Gastrocnemius medialis (tissue), 4 donors: Measurements from ENCODE around the gene SLC25A26. TPM values are rescaled to one million over a fixed set of nuclear protein-coding genes. Genes with fewer than 3 reads are reported as not detected.

Experiments
- ATAC-seq, 2 donors: fragments of 150-250 bp; one replicate each; pipeline ENCODE4 v1.9.1; 2016
- DNase-seq, 2 donors: peaks; one replicate each; pipeline ENCODE4 v3.0.0-alpha.2; 2019
- H3K27ac ChIP-seq, 4 donors: fragments of 200-600 bp; sonication (generic); 1 replicate in 1 of 4; 2 replicates in 3 of 4; pipeline ENCODE4 v1.5.1; 2016 to 2018; ENCODE audit warnings: mild to moderate bottlenecking in 2 of 4, moderate library complexity in 1 of 4
- H3K27me3 ChIP-seq, 3 donors: fragments of 200-600 bp; sonication (generic) in 2 of 3; 1 replicate in 1 of 3; 2 replicates in 2 of 3; pipeline versions ENCODE4 v1.5.1 to v1.6.0; 2016 to 2019; ENCODE audit warnings: mild to moderate bottlenecking in 1 of 3, moderate library complexity in 1 of 3
- H3K36me3 ChIP-seq, 2 donors: fragments of 200-600 bp; sonication (generic) in 1 of 2; one replicate each; pipeline ENCODE4 v1.5.1; 2017 to 2018
- H3K4me1 ChIP-seq, 2 donors: fragments of 200-600 bp; sonication (generic) in 1 of 2; one replicate each; pipeline ENCODE4 v1.5.1; 2016 to 2017; ENCODE audit warnings: mild to moderate bottlenecking in 2 of 2
- H3K4me3 ChIP-seq, 4 donors: fragments of 200-600 bp; sonication (generic) in 3 of 4; 1 replicate in 1 of 4; 2 replicates in 3 of 4; pipeline ENCODE4 v1.5.1; 2016 to 2019; ENCODE audit warnings: mild to moderate bottlenecking in 2 of 4
- H3K9me3 ChIP-seq, 3 donors: fragments of 200-600 bp; sonication (generic) in 2 of 3; 1 replicate in 1 of 3; 2 replicates in 2 of 3; pipeline ENCODE4 v1.5.1; 2016 to 2019
- POLR2A ChIP-seq, 2 donors: fragments of 450-650 bp; IDR thresholded peaks; one replicate each; pipeline ENCODE4 v1.6.1; 2017; ENCODE audit warnings: antibody characterized with exemption in 2 of 2, mild to moderate bottlenecking in 2 of 2, moderate library complexity in 2 of 2
- in situ Hi-C, 4 donors: fragments of 200-750 bp; cut with MboI; loops; one replicate each; pipeline versions ENCODE4 v1.15.0 to v1.8.0; 2017; ENCODE audit warnings: low sequenced_read_pairs in 4 of 4
- intact Hi-C: fragments of 100-400 bp; cut with DNase I; formaldehyde crosslinking; loops from one replicate; pipeline ENCODE4 v1.15.1; 2023; ENCODE audit warnings: low total_unique reads
- total RNA-seq, 4 donors: library from RNA; depleted of rRNA; stranded (reverse); fragments of >200 nt; gene quantifications; one replicate each; pipeline versions ENCODE4 v1.1.0 to v1.2.3, GENCODE V29; 2016
- TF ChIP-seq, protein P1 (sequence below), 5 experiments: fragments of 450-650 bp in 3 of 5; fragments of 200-600 bp in 2 of 5; sonication (generic) in 2 of 5; IDR thresholded peaks in 4 of 5; conservative IDR thresholded peaks in 1 of 5; 1 replicate in 4 of 5; 2 replicates in 1 of 5; pipeline ENCODE4 v1.5.1; 2016 to 2019; ENCODE audit warnings: antibody characterized with exemption in 5 of 5, mild to moderate bottlenecking in 3 of 5, moderate library complexity in 3 of 5

Gene SLC25A26
- total RNA-seq, 4 donors from 2014 or later, result 24.1 to 44.3 (median 32.4) TPM

GRCh38 chr3:66237552-66237951 lies 16.8 kb downstream of the SLC25A26 start:
- Histone ChIP-seq H3K4me1 (no peaks in the 10 kb centered on the region), H3K4me3 (no peak overlapping the region), H3K27ac (no peak overlapping the region), H3K36me3 (peaks cover 0 to 8% of the 10 kb centered on the region in 2 donors), H3K27me3 (no peaks in the 10 kb centered on the region), H3K9me3 (no peaks in the 10 kb centered on the region)
- DNase-seq (no peak), ATAC-seq (no peak)
- intact Hi-C loops, result no loop called here
- TF ChIP-seq, protein P1, sequence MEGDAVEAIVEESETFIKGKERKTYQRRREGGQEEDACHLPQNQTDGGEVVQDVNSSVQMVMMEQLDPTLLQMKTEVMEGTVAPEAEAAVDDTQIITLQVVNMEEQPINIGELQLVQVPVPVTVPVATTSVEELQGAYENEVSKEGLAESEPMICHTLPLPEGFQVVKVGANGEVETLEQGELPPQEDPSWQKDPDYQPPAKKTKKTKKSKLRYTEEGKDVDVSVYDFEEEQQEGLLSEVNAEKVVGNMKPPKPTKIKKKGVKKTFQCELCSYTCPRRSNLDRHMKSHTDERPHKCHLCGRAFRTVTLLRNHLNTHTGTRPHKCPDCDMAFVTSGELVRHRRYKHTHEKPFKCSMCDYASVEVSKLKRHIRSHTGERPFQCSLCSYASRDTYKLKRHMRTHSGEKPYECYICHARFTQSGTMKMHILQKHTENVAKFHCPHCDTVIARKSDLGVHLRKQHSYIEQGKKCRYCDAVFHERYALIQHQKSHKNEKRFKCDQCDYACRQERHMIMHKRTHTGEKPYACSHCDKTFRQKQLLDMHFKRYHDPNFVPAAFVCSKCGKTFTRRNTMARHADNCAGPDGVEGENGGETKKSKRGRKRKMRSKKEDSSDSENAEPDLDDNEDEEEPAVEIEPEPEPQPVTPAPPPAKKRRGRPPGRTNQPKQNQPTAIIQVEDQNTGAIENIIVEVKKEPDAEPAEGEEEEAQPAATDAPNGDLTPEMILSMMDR (IDR thresholded peaks at IDR 0.05 in 4 of 5, conservative IDR thresholded peaks at IDR 0.05 in 1 of 5), result no peak
- no peak for TF ChIP-seq POLR2A (IDR thresholded peaks at IDR 0.05)
- in situ Hi-C loops, result no loop called here

- no peak for ATAC-seq
- TF ChIP-seq, protein P1 (IDR thresholded peaks at IDR 0.05 in 4 of 5, conservative IDR thresholded peaks at IDR 0.05 in 1 of 5), result no peak
- TF ChIP-seq POLR2A (IDR thresholded peaks at IDR 0.05), result no peak
- no peaks in the 10 kb centered on the region for H3K4me1 ChIP-seq
- intact Hi-C loops (no loop called here), in situ Hi-C loops (no loop called here)
- no peaks in the 10 kb centered on the region for H3K9me3 ChIP-seq
- H3K4me3 ChIP-seq, result no peak overlapping the region
- no peak overlapping the region for H3K27ac ChIP-seq
- DNase-seq, result no peak
- H3K27me3 ChIP-seq, result no peaks in the 10 kb centered on the region
- peaks cover 0 to 25% of the 10 kb centered on the region in 2 donors for H3K36me3 ChIP-seq
Observed at GRCh38 chr3:66239513-66240123, 18.8 kb downstream of the SLC25A26 start.

DNA sequence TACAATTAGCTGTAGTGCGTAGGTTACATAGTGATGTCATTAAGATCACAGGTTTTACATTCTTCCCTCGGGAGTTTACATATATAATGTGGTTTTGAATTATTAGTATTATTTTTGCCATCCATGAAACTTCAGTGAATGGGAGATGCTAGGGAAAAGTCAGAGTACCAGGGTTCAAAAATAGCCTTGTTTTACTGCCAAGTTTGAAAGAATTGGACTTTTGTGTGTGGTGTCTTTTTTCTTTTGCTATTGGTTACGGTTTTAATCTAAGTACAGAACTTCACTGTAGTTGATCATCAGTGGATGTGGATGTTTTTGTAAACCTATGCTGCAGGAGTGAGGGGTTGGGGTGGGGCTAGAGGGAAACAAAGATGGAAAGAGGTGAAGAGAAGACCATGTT lies 20.7 kb downstream of the SLC25A26 start:
- Histone ChIP-seq H3K4me3 (no peak overlapping the region), H3K27ac (no peak overlapping the region), H3K4me1 (no peaks in the 10 kb centered on the region), H3K36me3 (peaks cover 0 to 27% of the 10 kb centered on the region in 2 donors), H3K9me3 (no peaks in the 10 kb centered on the region), H3K27me3 (no peaks in the 10 kb centered on the region)
- TF ChIP-seq, protein P1 (IDR thresholded peaks at IDR 0.05 in 4 of 5, conservative IDR thresholded peaks at IDR 0.05 in 1 of 5), result no peak
- no peak for TF ChIP-seq POLR2A (IDR thresholded peaks at IDR 0.05)
- DNase-seq (no peak), ATAC-seq (no peak)
- in situ Hi-C loops, result no loop called here
- intact Hi-C loops, result no loop called here

- Histone ChIP-seq H3K9me3 (no peaks in the 10 kb centered on the region), H3K27me3 (no peaks in the 10 kb centered on the region), H3K36me3 (peaks cover 0 to 27% of the 10 kb centered on the region in 2 donors), H3K4me1 (no peaks in the 10 kb centered on the region), H3K4me3 (no peak overlapping the region), H3K27ac (no peak overlapping the region)
- ATAC-seq (no peak), DNase-seq (no peak)
- intact Hi-C loops, result no loop called here
- in situ Hi-C loops, result no loop called here
- no peak for TF ChIP-seq POLR2A (IDR thresholded peaks at IDR 0.05)
- TF ChIP-seq, protein P1 (IDR thresholded peaks at IDR 0.05 in 4 of 5, conservative IDR thresholded peaks at IDR 0.05 in 1 of 5), result no peak
Observed at GRCh38 chr3:66242788-66243464, 22.1 kb downstream of the SLC25A26 start.
